HL-60/S4 treated with retinoic acid at 250 ng/mL for 4 days and 3 days (cell line): ENCODE data around the gene GPR143.

Source experiments
- in situ Hi-C: fragments of 300-500 bp; cut with MboI; formaldehyde crosslinking; loops from 2 replicates; pipeline ENCODE4 v1.7.0; 2022; ENCODE audit warnings: low sequenced_read_pairs

GPR143 gene

GRCh38 chrX:9677098-9677739 is 88.4 kb downstream of the GPR143 start:
- in situ Hi-C loops = no loop called here

DNA sequence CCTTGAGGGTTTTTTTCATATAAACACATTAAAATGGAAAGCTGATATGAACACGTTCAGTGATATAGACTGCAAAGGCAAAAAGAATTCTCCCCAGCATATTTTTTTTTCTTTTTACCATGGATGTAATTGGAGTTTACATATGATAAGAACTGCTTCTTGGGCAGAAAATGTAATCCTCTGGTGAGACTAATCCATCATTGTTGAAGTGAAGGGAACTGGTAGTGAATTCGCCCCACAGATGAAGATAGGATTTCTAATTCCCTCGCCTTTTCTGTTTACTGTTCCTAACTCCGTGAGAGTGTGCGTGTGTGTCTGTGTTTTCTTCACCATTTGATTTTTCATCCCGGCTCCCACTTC is 88.9 kb downstream of the GPR143 start:
- in situ Hi-C loops = no loop called here

DNA sequence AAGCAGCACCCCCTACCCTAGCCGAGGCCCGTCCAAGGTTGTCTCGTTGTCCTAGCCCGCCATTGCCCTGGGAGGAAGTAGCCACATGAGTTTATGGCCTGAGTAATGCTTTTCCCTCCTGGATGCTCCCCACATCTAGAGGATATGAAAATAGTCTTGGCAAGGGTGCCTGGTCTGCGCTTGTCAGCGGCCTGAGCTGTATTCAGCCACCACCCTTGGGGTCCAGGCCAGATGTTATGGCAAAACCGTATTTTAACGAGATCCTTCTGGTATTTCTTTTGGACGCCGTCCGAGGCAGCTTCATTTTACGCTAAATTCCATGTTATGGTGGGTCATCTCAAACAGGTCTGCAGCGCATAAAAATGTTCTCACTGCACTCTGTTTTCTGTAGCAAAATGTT is 89.3 kb downstream of the GPR143 start:
- in situ Hi-C loops = no loop called here
